ENCODE data around the gene MAP1A. TPM values are rescaled to one million over a fixed set of nuclear protein-coding genes. Genes with fewer than 3 reads are reported as not detected.

The MAP1A gene
- total RNA-seq, result 9.4 and 10.8 TPM in 2 replicates

DNA sequence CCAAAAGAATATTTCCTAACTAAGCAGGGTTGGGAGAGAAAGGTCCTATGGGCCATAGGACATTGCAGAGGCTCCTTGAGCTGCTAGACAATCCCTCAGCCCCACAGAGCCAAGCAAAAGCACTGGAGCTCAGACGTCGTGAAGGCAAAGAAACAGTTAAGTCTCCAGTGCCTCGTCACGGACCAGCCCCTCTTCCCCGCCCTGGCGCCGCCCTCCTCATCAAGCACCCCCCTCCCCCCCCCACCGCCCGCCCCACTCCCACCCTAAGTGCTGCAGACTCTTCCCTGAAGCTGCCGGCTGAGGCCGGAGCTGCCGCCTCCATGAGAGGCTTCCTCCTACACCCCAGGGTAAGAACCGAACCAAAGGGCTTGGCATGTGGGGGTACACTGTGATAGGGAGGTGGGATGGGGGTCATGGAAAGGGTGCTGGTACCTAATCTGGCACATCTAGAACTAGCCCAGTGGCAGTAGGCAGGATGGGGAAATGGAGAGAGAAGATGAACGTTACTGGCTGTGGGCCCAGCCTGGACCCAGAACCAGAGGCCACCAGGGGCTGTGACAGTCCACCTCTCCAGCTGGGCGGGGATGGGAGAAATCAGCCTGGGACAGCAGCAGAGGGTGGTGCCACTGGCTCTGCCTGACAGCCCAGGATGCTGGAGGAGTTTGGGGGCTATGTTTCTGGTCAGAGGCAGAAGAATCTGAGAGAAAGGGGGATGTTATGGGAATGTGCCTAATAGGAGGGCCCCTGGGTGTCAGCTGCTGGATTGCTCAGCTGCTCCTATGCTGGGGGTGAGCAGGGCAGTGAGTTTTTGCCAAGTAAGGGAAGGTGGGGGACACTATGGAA lies at the start of gene MAP1A:
Gene MAP1A, plus strand, starts transcription at position 255 of the 843 bp plus-strand sequence. CDS start 3,866 bp downstream, outside the sequence.
- no peak for DNase-seq (ENCODE audit: extremely low read depth, low read depth, low spot score)

DNA sequence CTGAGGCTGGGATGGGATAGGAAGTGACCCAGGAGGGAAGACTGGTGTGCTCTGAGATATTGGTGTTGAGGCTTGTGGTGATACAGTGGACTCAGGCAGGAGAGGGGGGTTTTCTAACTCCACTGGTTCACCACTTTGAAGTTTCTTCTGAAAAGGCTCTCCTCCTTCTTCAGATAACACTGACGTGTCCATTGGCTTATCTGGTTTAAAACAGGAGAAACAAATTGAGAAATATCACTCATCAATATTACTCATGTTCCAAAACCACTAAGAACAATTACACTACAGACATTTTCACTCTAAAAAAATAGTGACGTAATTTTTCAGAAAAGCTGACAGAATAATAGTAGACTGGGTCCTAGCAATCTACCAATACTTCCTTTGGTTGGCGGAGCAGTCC lies 47.5 kb upstream of the MAP1A start:
- DNase-seq (ENCODE audit: extremely low read depth, low read depth, low spot score), result no peak

- DNase-seq (ENCODE audit: extremely low read depth, low read depth, low spot score), result no peak
These were observed 45.4 kb upstream of the MAP1A start for GRCh38 chr15:43471975-43472374.

DNA sequence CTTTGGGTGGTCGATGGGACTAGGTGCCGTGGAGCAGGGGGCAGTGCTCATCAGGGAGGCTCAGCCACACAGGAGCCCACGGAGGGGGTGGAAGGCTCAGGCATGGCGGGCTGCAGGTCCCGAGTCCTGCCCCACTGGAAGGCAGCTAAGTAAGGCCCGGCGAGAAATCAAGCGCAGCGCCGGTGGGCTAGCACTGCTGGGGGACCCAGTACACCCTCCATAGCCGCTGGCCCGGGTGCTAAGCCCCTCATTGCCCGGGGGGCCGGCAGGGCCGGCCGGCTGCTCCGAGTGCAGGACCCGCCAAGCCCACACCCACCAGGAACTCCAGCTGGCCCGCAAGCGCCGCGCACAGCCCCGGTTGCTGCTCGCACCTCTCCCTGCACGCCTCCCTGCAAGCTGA lies 43.5 kb upstream of the MAP1A start:
- no peak for DNase-seq (ENCODE audit: extremely low read depth, low read depth, low spot score)

GRCh38 chr15:43483297-43484128 lies 33.9 kb upstream of the MAP1A start:
- no peak for DNase-seq (ENCODE audit: extremely low read depth, low read depth, low spot score)

- DNase-seq (ENCODE audit: extremely low read depth, low read depth, low spot score), result no peak
These were observed 33.0 kb upstream of the MAP1A start for GRCh38 chr15:43484455-43484854.

DNA sequence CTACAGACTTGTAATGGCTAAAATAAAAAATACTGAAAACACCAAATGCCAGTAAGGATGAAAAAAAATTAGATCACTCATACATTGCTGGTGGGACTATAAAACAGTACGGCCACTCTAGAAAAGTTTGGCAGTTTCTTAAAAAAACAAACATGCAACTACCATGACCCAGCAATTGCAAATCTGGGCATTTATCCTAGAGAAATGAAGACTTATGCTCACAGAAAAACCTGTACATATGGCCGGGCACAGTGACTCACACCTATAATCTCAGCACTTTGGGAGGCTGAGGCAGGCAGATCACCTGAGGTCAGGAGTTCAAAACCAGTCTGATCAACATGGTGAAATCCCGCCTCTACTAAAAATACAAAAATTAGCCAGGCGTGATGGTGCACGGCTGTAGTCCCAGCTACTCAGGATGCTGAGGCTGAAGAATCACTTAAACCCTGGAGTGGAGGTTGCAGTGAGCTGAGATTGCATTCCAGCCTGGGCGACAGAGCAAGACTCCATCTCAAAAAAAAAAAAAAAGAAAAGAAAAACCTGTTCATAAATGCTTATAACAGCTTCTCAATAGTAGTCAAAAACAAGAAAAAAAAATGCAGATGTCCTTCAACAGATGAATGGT lies 30.0 kb upstream of the MAP1A start:
- DNase-seq (ENCODE audit: extremely low read depth, low read depth, low spot score), result no peak

- DNase-seq (ENCODE audit: extremely low read depth, low read depth, low spot score), result no peak
These were observed 28.6 kb upstream of the MAP1A start for GRCh38 chr15:43488790-43489189.

DNA sequence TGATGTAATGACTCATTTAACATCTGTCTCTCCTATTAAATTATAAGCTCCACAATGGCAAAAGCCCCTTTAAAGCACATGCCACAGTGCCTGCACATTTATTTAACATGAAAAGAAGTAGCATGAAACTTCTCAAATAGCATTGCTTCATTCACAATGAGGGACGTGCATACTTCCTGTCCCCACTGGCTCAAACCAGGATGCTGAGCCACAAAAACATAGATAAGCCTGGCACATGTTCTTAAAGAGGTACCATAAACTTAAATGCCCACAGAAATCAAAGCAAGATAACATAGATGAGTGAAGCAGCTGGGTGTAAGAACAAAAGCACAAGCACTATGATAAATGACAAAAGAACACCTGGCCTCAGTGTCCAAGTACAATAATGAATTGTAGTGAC lies 28.2 kb upstream of the MAP1A start:
- no peak for DNase-seq (ENCODE audit: extremely low read depth, low read depth, low spot score)

DNA sequence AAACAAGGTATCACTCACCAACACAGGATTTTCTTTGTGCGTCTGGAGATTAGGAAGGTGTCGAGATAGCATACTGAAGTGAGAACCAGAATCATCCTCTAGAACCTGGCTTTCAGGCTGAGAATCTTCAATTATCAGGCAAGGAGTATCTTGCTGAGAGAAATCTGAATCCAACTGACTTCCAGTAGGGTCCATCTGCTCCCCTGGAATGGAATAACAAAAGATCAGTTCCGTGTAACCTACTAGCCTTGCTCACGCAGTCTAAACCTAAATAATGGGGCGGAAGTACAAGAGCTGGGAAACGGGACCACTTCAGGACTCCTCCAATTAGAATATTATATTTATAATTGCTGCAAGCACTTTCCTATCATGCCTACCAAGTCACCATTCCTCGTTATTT lies 25.1 kb upstream of the MAP1A start:
- DNase-seq (ENCODE audit: extremely low read depth, low read depth, low spot score), result no peak

DNA sequence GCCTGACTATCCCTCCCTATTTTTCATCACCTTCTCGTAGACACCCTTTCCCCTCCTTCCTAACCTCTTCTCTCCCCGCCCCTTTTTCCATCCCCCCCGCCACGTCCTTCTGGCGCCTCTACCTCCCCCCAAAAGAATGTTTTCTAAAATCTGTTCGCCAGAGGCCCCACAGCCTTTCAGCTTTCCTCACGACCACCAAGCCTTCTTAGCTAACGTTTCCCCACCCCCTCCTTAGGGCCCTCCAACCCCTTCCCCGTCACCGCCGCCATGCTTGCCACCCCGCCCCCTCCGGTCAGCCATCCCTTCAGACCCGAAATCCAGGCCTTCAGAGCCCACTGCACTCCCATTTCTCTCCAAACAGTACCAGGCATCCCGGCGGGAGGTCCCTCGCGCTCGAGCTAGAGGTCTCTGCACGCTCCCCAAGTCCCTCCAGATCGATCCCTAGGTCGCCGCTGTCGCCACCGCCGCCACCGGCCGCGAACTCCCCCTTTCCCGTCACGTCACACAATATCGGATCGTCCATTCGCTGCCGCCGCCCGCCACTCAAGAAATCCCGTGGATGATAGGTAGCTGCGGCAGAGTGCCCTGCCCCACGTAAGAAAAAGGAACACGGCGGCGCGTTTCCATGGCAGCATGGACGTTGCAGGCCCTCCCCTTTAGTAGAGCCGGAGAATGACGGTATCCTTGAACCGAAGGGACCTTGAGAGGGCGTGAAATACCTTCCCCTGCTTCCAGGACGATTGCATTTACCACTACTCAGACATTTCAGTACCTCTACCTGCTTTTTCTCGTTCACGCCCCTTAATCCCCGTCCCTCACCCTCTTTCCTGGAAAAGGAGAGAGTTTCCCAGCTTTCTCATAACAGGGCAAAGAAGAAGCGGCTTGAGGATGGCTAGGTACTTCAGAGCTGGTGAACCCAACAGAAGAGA lies 24.5 kb upstream of the MAP1A start, which contains the start of gene TP53BP1:
Gene TP53BP1, minus strand, starts transcription at position 484 of the 929 bp plus-strand sequence. Its CDS starts 113 bp downstream, at position 371.
- DNase-seq (ENCODE audit: extremely low read depth, low read depth, low spot score), result peak; percentile 58

DNA sequence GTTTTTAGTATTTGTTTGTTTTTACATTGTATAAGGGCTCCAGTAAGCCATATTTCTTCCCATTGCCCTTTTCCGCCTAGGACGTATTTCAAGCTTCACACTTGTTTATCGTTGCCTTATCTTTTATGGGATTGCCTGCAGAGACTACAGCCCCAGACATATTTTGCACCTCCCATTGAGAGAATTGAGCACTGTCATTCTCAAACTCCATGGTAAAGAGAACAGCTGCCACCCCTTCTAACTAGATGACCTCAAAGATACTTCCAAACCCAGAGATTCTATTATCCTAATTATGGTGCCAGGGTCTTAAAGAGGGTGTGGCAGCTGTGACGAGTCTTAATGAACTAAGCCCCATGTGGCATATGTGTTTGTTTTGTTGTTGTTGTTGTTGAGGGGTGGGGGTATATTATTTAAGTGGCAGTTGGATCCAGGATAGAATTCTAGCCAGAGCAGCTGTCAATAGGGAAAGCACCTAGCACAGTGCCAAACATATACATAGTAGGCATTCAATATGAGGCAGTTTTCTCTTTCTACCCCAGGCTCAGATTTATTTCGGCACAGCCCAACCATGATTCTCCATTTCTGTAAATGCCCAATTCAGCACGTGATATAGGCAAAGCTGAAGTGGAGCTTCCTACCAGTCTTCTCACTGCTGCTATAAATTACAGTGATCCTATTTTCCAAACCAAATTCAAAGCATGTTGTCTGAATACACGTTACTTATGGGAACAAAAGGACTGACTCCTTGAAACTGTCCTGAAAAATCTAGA lies 23.5 kb upstream of the MAP1A start:
- DNase-seq (ENCODE audit: extremely low read depth, low read depth, low spot score), result no peak

GRCh38 chr15:43498990-43499389 lies 18.4 kb upstream of the MAP1A start:
- DNase-seq (ENCODE audit: extremely low read depth, low read depth, low spot score), result no peak

DNA sequence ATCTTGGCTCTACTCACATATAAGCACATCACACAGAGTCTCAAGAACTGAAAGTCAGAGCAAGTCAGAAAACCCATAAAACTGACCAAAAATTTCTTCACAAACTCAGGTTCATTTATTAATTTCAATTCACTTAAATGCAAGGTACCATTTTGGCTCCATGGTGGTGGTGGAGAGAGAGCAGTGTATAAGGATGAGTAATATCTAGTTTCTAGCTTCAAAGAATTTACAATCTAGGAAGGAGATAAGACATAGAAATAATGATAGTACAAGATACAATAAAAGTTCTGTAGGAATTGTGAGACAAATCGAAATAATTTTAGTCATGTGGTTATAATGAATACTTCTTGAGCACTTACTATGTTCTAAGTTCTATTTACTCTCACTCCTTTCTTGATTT lies 17.8 kb upstream of the MAP1A start:
- DNase-seq (ENCODE audit: extremely low read depth, low read depth, low spot score), result no peak

DNA sequence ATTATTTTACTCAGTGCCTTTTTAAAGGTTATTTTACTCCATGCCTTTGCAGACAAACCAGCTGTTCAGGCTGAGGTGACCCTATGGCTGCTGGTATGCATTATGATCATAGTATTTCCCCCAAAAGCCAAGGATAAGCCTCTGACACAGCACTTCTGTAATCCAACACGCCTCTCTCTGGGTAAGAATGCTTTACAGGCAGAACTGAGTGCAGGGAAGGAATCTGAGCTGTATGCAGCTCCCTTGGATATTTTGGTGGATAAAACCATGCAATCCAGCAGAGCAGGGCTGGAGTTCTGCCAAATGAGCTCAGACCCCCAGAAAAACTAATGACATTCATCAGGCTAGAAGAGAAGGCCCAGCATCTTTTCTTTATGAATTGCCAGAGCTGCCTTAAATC lies 11.7 kb upstream of the MAP1A start:
- DNase-seq (ENCODE audit: extremely low read depth, low read depth, low spot score), result no peak

DNA sequence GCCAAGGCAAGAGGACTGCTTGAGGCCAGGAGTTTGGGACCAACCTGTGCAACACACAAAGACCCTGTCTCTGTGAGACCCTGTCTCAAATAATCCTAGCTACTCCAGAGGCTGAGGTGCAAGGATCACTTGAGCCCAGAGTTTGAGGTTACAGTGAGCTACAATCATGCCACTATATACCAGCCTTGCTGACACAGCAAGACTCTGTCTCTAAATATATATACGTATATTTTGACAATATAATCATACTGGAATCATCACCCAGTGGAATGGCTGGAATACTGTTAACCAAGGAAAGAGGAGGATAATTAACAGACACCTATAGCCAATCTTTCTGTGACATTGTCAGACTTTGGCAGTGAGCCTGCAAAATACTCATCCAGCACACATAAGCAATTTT lies 9.0 kb upstream of the MAP1A start:
- no peak for DNase-seq (ENCODE audit: extremely low read depth, low read depth, low spot score)

- DNase-seq (ENCODE audit: extremely low read depth, low read depth, low spot score), result no peak
These were observed 8.3 kb upstream of the MAP1A start for GRCh38 chr15:43508991-43509659.

DNA sequence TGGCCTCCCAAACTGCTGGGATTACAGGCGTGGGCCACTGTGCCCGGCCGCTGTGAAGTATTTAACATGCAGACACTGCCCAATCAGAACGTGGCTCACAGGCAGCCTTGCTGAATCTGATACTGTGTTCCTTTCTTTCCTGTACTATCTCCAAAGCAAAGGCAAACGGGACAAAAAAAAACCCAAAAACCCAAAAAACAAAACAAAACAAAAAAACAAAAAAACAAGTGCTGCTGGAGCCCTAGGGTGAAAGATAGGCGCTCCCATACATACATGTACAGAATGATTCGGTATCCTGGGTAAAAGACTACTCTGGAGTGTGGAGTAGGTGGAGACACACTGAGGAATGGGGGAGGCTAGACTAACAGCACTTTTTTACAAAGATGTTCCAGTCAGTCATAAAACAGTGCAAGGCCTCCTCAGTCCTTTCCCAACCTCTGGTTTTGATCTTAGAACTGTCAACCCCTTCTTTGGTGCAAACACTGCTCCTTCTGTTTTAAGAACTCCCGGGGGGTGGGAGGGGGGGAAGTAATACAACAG lies 7.7 kb upstream of the MAP1A start:
- no peak for DNase-seq (ENCODE audit: extremely low read depth, low read depth, low spot score)

Data from glomerular endothelial cell (primary cell).